Amygdala (tissue), 56 donors: ENCODE data around the gene TRAPPC8.
"Not testable (repeated sequence)": the region's sequence is repeated elsewhere in the genome, so short reads cannot be mapped to it uniquely, and the experiment has no call there.

Experiments
- DNase-seq, 56 donors: peaks; one replicate each; lab custom pipeline; 2025; lab: John Stamatoyannopoulos, UW

TRAPPC8 gene

GRCh38 chr18:31946305-31947046, 3.5 kb upstream of the TRAPPC8 start:
- DNase-seq, result no peak

GRCh38 chr18:31943878-31944816, 1.2 kb upstream of the TRAPPC8 start:
- DNase-seq, result peak in 1 of 56 donors; percentile 3

GRCh38 chr18:31942291-31942998, 483 bp downstream of the TRAPPC8 start:
- peak in 28 of 56 donors; percentile 9 to 74 (median 43) for DNase-seq

- DNase-seq, result no peak
Observed at GRCh38 chr18:31941010-31941809, 1.7 kb downstream of the TRAPPC8 start.

- DNase-seq, result not testable (repeated sequence)
Observed at GRCh38 chr18:31934773-31935172, 8.2 kb downstream of the TRAPPC8 start.

- no peak for DNase-seq
Observed at GRCh38 chr18:31931886-31932240, 11.1 kb downstream of the TRAPPC8 start.

GRCh38 chr18:31931163-31931885, 11.6 kb downstream of the TRAPPC8 start:
- DNase-seq, result no peak

GRCh38 chr18:31929273-31929672, 13.7 kb downstream of the TRAPPC8 start:
- no peak for DNase-seq

GRCh38 chr18:31926988-31927387, 15.9 kb downstream of the TRAPPC8 start:
- DNase-seq, result not testable (repeated sequence)

GRCh38 chr18:31920277-31920676, 22.7 kb downstream of the TRAPPC8 start:
- DNase-seq, result no peak

- DNase-seq, result not testable (repeated sequence)
Observed at GRCh38 chr18:31919366-31919765, 23.6 kb downstream of the TRAPPC8 start.

- no peak for DNase-seq
Observed at GRCh38 chr18:31918733-31919132, 24.2 kb downstream of the TRAPPC8 start.

- no peak for DNase-seq
Observed at GRCh38 chr18:31901063-31901462, 41.9 kb downstream of the TRAPPC8 start.

- DNase-seq, result not testable (repeated sequence)
Observed at GRCh38 chr18:31899771-31900170, 43.2 kb downstream of the TRAPPC8 start.

GRCh38 chr18:31892936-31893335, 50.0 kb downstream of the TRAPPC8 start:
- no peak for DNase-seq

GRCh38 chr18:31891566-31891965, 51.4 kb downstream of the TRAPPC8 start:
- no peak for DNase-seq

- DNase-seq, result no peak
Observed at GRCh38 chr18:31884020-31884419, 58.9 kb downstream of the TRAPPC8 start.

GRCh38 chr18:31880186-31880898, 62.6 kb downstream of the TRAPPC8 start:
- no peak for DNase-seq

- DNase-seq, result no peak
Observed at GRCh38 chr18:31878358-31878757, 64.6 kb downstream of the TRAPPC8 start.
